OCI-LY3 (cell line): ENCODE data around the gene REEP3.
"Not testable (repeated sequence)": the region's sequence is repeated elsewhere in the genome, so short reads cannot be mapped to it uniquely, and the experiment has no call there.

Experiments used
- H2AFZ ChIP-seq: fragments of 200-600, 300-600 bp; shearing (Covaris generic); 2 replicates; pipeline ENCODE4 v1.6.0; 2014; ENCODE audit warnings: antibody characterized with exemption, low read depth, low read length
- H3K27ac ChIP-seq: fragments of 200-600, 300-600 bp; sonication (generic); 2 replicates; pipeline ENCODE4 v1.5.1; 2014; ENCODE audit warnings: mild to moderate bottlenecking, low read length, moderate library complexity, mixed read lengths
- H3K27me3 ChIP-seq: fragments of 200-600, 300-600 bp; sonication (generic); 2 replicates; pipeline ENCODE4 v1.6.1; 2014; ENCODE audit warnings: low read depth, low read length, mixed read lengths
- H3K36me3 ChIP-seq: fragments of 200-600, 300-600 bp; sonication (generic); replicated peaks from 2 replicates; pipeline ENCODE3; 2014; ENCODE audit warnings: low read depth, low read length, mixed read lengths
- H3K4me1 ChIP-seq: fragments of 300-600, 200-600 bp; sonication (generic); 2 replicates; pipeline ENCODE4 v1.6.1; 2014; ENCODE audit warnings: low read length, mixed read lengths
- H3K4me2 ChIP-seq: fragments of 200-600, 300-600 bp; sonication (generic); 2 replicates; pipeline ENCODE4 v1.6.1; 2014; ENCODE audit warnings: low read length, mixed read lengths
- H3K4me3 ChIP-seq: fragments of 300-600, 200-600 bp; sonication (generic); 2 replicates; pipeline ENCODE4 v1.5.1; 2014; ENCODE audit warnings: antibody characterized with exemption, mild to moderate bottlenecking, low read length, moderate library complexity
- H3K79me2 ChIP-seq: fragments of 300-600, 200-600 bp; shearing (Covaris generic); 2 replicates; pipeline ENCODE4 v1.6.1; 2014; ENCODE audit warnings: mild to moderate bottlenecking, low read length, mixed read lengths
- H3K9ac ChIP-seq: fragments of 300-600, 200-600 bp; shearing (Covaris generic); 2 replicates; pipeline ENCODE4 v1.6.0; 2014; ENCODE audit warnings: mild to moderate bottlenecking, low read length, moderate library complexity
- H3K9me3 ChIP-seq: fragments of 200-600, 300-600 bp; shearing (Covaris generic); 2 replicates; pipeline ENCODE4 v1.6.1; 2014; ENCODE audit warnings: low read length, mixed read lengths; ENCODE audit not compliant: insufficient read depth
- H4K20me1 ChIP-seq: fragments of 200-600, 300-600 bp; sonication (generic); 2 replicates; pipeline ENCODE4 v1.6.1; 2016; ENCODE audit warnings: low read length, mixed read lengths; ENCODE audit not compliant: insufficient read depth
- CTCF ChIP-seq: fragments of 200-600, 300-600 bp; sonication (generic); IDR thresholded peaks from 2 replicates; pipeline ENCODE4 v1.5.1; 2014; ENCODE audit warnings: antibody characterized with exemption, low read length, low read depth
- EZH2phosphoT487 ChIP-seq: fragments of 200-600 bp; shearing (Covaris generic); IDR thresholded peaks from 2 replicates; pipeline ENCODE4 v1.6.1; 2018; ENCODE audit warnings: antibody characterized with exemption, mixed run types, low read depth

REEP3 gene

GRCh38 chr10:63657761-63658160 is 136.6 kb downstream of the REEP3 start:
- H3K4me3 ChIP-seq: no peak overlapping the region
- no peaks in the 10 kb centered on the region for H3K79me2 ChIP-seq
- no peak overlapping the region for H2AFZ ChIP-seq
- no peak overlapping the region for H3K4me2 ChIP-seq
- no peaks in the 10 kb centered on the region for H3K27me3 ChIP-seq
- H3K9me3 ChIP-seq: no peaks in the 10 kb centered on the region
- no peak overlapping the region for H3K27ac ChIP-seq
- H3K9ac ChIP-seq: no peak overlapping the region
- no peaks in the 10 kb centered on the region for H4K20me1 ChIP-seq
- TF ChIP-seq EZH2phosphoT487: no peak
- no peaks in the 10 kb centered on the region for H3K4me1 ChIP-seq
- no peaks in the 10 kb centered on the region for H3K36me3 ChIP-seq

- not testable (repeated sequence) for H3K36me3 ChIP-seq, H3K9me3 ChIP-seq, H3K27ac ChIP-seq, H2AFZ ChIP-seq, H4K20me1 ChIP-seq, H3K9ac ChIP-seq, H3K79me2 ChIP-seq, H3K4me3 ChIP-seq, H3K4me1 ChIP-seq, H3K4me2 ChIP-seq, H3K27me3 ChIP-seq
Measured at GRCh38 chr10:63660941-63661340, 139.7 kb downstream of the REEP3 start.

DNA sequence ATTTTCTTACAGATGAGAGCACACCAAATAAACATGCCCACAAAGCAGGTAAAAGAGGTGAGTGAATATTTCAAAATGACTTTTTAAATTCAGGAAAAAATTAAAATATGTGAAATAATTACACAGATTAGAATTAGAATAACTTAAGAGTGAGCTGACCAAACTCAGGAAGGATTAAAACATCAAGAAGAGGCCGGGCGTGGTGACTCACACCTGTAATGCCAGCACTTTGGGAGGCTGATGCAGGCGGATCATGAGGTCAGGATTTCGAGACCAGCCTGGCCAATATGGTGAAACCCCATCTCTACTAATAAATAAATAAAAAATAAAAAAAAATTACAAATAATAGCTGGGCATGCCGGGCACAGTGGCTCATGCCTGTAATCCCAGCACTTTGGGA is 140.1 kb downstream of the REEP3 start:
- Histone ChIP-seq H3K27ac (no peak overlapping the region), H3K4me1 (no peaks in the 10 kb centered on the region), H3K79me2 (no peaks in the 10 kb centered on the region), H2AFZ (no peak overlapping the region), H3K27me3 (no peaks in the 10 kb centered on the region), H3K4me3 (no peak overlapping the region), H4K20me1 (no peaks in the 10 kb centered on the region), H3K9me3 (no peaks in the 10 kb centered on the region), H3K4me2 (no peak overlapping the region), H3K9ac (no peak overlapping the region), H3K36me3 (no peaks in the 10 kb centered on the region)
- TF ChIP-seq CTCF: no peak
- no peak for TF ChIP-seq EZH2phosphoT487

GRCh38 chr10:63664341-63664885 is 143.2 kb downstream of the REEP3 start:
- no peak overlapping the region for H2AFZ ChIP-seq
- no peak overlapping the region for H3K4me3 ChIP-seq
- H3K36me3 ChIP-seq: no peaks in the 10 kb centered on the region
- H3K79me2 ChIP-seq: no peaks in the 10 kb centered on the region
- H4K20me1 ChIP-seq: no peaks in the 10 kb centered on the region
- H3K27ac ChIP-seq: no peak overlapping the region
- H3K4me2 ChIP-seq: no peak overlapping the region
- peaks cover 13% of the 10 kb centered on the region for H3K4me1 ChIP-seq
- no peak overlapping the region for H3K9ac ChIP-seq
- H3K9me3 ChIP-seq: no peaks in the 10 kb centered on the region
- H3K27me3 ChIP-seq: no peaks in the 10 kb centered on the region
- TF ChIP-seq EZH2phosphoT487: no peak

GRCh38 chr10:63665006-63665580 is 143.9 kb downstream of the REEP3 start:
- not testable (repeated sequence) for H3K27ac ChIP-seq, H3K4me3 ChIP-seq, H3K4me2 ChIP-seq, H4K20me1 ChIP-seq, H2AFZ ChIP-seq, H3K36me3 ChIP-seq, H3K9me3 ChIP-seq, H3K27me3 ChIP-seq, H3K9ac ChIP-seq, H3K79me2 ChIP-seq
- H3K4me1 ChIP-seq: peaks cover 16% of the 10 kb centered on the region

- no peak overlapping the region for H2AFZ ChIP-seq
- no peaks in the 10 kb centered on the region for H3K27me3 ChIP-seq
- H3K9me3 ChIP-seq: no peaks in the 10 kb centered on the region
- H3K4me2 ChIP-seq: no peak overlapping the region
- H3K4me1 ChIP-seq: peaks cover 22% of the 10 kb centered on the region
- no peaks in the 10 kb centered on the region for H3K36me3 ChIP-seq
- H3K27ac ChIP-seq: no peak overlapping the region
- H4K20me1 ChIP-seq: no peaks in the 10 kb centered on the region
- H3K4me3 ChIP-seq: no peak overlapping the region
- TF ChIP-seq CTCF (no peak), EZH2phosphoT487 (no peak)
- no peak overlapping the region for H3K9ac ChIP-seq
- H3K79me2 ChIP-seq: no peaks in the 10 kb centered on the region
Measured at GRCh38 chr10:63665670-63666134, 144.5 kb downstream of the REEP3 start.
